ENCODE measurements around the gene ACAD10.

DNA sequence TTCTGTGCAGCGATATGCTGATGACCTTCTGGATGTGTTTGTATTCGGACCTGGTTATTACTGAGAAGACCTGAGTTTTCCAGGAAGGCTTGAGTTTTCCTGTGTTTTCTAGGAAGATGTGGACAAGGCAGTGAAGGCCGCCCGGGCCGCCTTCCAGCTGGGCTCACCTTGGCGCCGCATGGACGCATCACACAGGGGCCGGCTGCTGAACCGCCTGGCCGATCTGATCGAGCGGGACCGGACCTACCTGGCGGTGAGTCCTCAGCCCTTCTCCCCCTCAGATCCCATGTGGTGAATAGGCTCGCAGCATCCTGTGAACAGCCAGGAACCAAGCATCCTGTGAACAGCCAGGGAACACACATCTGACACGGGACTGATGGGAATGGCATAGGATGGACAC is 97.2 kb downstream of the ACAD10 start:
- TF ChIP-seq EZH2 (IDR thresholded peaks at IDR 0.05; ENCODE audit: borderline replicate concordance, low read depth, low read length, poor library complexity, severe bottlenecking) (no peak), CTCF (conservative IDR thresholded peaks at IDR 0.05; ENCODE audit: low read depth, low read length) (no peak)

All from A673 (cell line).